Breast epithelium (tissue), 3 donors: ENCODE results near the gene NRXN2.

Source experiments
- POLR2A ChIP-seq: fragments of 450-650 bp; IDR thresholded peaks from one replicate; pipeline ENCODE4 v1.6.1; 2016; ENCODE audit warnings: antibody characterized with exemption, mild to moderate bottlenecking, moderate library complexity
- POLR2AphosphoS5 ChIP-seq, 3 donors: sonication (generic); formaldehyde crosslinking; IDR thresholded peaks; one replicate each; pipeline ENCODE4 v1.6.1; 2017; ENCODE audit warnings: antibody characterized with exemption in 3 of 3
- TF ChIP-seq, protein P1 (sequence below), 3 donors: fragments of 450-650 bp; IDR thresholded peaks; one replicate each; pipeline ENCODE4 v1.5.1; 2016 to 2017; ENCODE audit warnings: antibody characterized with exemption in 3 of 3, mild to moderate bottlenecking in 3 of 3, moderate library complexity in 3 of 3

DNA sequence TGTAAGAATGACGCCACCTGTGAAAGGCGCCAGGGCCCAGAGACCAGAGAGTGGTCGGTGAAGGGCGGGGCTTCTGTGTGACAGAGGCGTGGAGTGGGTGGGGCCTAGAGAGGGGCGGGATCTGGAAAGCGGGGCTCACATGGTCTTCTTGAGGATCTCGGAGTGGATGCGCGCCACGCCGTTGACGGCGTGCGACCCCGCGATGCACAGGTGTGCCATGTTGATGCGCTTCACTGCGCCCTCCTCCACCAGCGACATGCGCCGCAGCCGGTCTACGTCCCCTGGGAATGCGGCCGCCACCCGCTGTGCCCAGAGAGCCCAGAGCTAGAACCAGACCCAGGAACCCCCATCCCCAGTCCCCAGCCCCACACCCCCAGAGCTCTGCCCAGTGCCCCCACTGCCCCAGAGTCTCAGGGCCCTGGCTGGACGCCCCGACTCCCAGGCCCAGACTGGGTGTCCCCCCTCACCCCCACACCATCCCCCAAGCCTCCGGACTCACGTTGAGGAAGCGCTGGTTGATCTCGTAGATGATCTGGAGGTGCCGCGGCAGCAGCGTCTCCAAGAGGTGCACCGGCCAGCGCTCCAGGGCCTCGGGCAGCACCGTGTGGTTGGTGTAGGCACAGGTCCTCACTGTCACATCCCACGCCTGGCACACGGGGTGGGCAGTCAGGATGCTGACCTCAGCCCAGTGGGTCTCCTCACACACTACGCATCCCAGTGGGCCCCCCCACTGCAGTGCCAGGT is 30.6 kb upstream of the NRXN2 start:
- TF ChIP-seq, protein P1, sequence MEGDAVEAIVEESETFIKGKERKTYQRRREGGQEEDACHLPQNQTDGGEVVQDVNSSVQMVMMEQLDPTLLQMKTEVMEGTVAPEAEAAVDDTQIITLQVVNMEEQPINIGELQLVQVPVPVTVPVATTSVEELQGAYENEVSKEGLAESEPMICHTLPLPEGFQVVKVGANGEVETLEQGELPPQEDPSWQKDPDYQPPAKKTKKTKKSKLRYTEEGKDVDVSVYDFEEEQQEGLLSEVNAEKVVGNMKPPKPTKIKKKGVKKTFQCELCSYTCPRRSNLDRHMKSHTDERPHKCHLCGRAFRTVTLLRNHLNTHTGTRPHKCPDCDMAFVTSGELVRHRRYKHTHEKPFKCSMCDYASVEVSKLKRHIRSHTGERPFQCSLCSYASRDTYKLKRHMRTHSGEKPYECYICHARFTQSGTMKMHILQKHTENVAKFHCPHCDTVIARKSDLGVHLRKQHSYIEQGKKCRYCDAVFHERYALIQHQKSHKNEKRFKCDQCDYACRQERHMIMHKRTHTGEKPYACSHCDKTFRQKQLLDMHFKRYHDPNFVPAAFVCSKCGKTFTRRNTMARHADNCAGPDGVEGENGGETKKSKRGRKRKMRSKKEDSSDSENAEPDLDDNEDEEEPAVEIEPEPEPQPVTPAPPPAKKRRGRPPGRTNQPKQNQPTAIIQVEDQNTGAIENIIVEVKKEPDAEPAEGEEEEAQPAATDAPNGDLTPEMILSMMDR (IDR thresholded peaks at IDR 0.05) = no peak
- TF ChIP-seq POLR2A (no peak), POLR2AphosphoS5 (IDR thresholded peaks at IDR 0.05) (no peak)
